Keratinocyte (primary cell): ENCODE results near the gene NDUFC2. TPM values are rescaled to one million over a fixed set of nuclear protein-coding genes. Genes with fewer than 3 reads are reported as not detected.

Source experiments
- DNase-seq: peaks from one replicate; pipeline ENCODE4 v3.0.0-alpha.2; 2011; ENCODE audit warnings: low read depth, missing footprints, low spot score
- FAIRE-seq: peaks from 2 replicates; lab custom pipeline; 2011; peaks lifted over from hg19 to GRCh38; lab: Jason Lieb, UNC
- H2AFZ ChIP-seq: 2 replicates; pipeline ENCODE4 v1.6.0; 2012; ENCODE audit warnings: low read length, control low read depth, inconsistent platforms; ENCODE audit not compliant: control insufficient read depth
- H3K27ac ChIP-seq: 2 replicates; pipeline ENCODE4 v1.5.1; 2011; ENCODE audit warnings: low read length; ENCODE audit not compliant: control insufficient read depth, insufficient read depth
- H3K27me3 ChIP-seq: 3 replicates; pipeline ENCODE4 v1.6.0; 2011; ENCODE audit warnings: low read length; ENCODE audit not compliant: control insufficient read depth, insufficient read depth; ENCODE audit errors: extremely low read depth
- H3K36me3 ChIP-seq, 2 experiments: 2 replicates in 1 of 2; 3 replicates in 1 of 2; pipeline ENCODE4 v1.5.1; 2011; ENCODE audit warnings: low read length in 2 of 2, mild to moderate bottlenecking in 1 of 2; ENCODE audit not compliant: control insufficient read depth in 2 of 2, insufficient read depth in 2 of 2; ENCODE audit errors: extremely low read depth in 1 of 2
- H3K4me1 ChIP-seq: 3 replicates; pipeline ENCODE4 v1.5.1; 2011; ENCODE audit warnings: low read length; ENCODE audit not compliant: control insufficient read depth, insufficient read depth; ENCODE audit errors: extremely low read depth
- H3K4me2 ChIP-seq: 3 replicates; pipeline ENCODE4 v1.6.0; 2011; ENCODE audit warnings: low read depth, low read length; ENCODE audit not compliant: control insufficient read depth, insufficient read depth; ENCODE audit errors: extremely low read depth
- H3K4me3 ChIP-seq, 3 experiments: fragments of 200-600 bp in 1 of 3; sonication (generic) in 1 of 3; 2 replicates in 2 of 3; 3 replicates in 1 of 3; pipeline ENCODE4 v1.5.1; 2011 to 2016; ENCODE audit warnings: low read length in 3 of 3, mild to moderate bottlenecking in 3 of 3, control low read depth in 2 of 3, inconsistent platforms in 1 of 3, low read depth in 1 of 3, mixed read lengths in 1 of 3, mixed run types in 1 of 3, moderate library complexity in 1 of 3; ENCODE audit not compliant: control insufficient read depth in 2 of 3, insufficient read depth in 2 of 3; ENCODE audit errors: extremely low read depth in 1 of 3
- H3K79me2 ChIP-seq: 2 replicates; pipeline ENCODE4 v1.6.0; 2012; ENCODE audit warnings: low read length; ENCODE audit not compliant: control insufficient read depth, insufficient read depth
- H3K9ac ChIP-seq: 3 replicates; pipeline ENCODE4 v1.6.0; 2011; ENCODE audit warnings: low read length; ENCODE audit not compliant: control insufficient read depth, insufficient read depth; ENCODE audit errors: extremely low read depth
- H3K9me1 ChIP-seq: 3 replicates; pipeline ENCODE4 v1.6.0; 2011; ENCODE audit warnings: low read length; ENCODE audit not compliant: control insufficient read depth, insufficient read depth; ENCODE audit errors: extremely low read depth
- H3K9me3 ChIP-seq: 2 replicates; pipeline ENCODE4 v1.5.1; 2012; ENCODE audit warnings: low read depth, low read length; ENCODE audit not compliant: control insufficient read depth
- H4K20me1 ChIP-seq: 3 replicates; pipeline ENCODE4 v1.6.0; 2011; ENCODE audit warnings: low read length; ENCODE audit not compliant: control insufficient read depth, insufficient read depth; ENCODE audit errors: extremely low read depth
- EZH2 ChIP-seq: IDR thresholded peaks from one replicate; pipeline ENCODE4 v1.6.1; 2012; ENCODE audit warnings: inconsistent platforms, mild to moderate bottlenecking, low read length, moderate library complexity
- dilution Hi-C: fragments of 300-500 bp; cut with MboI; formaldehyde crosslinking; loops from one replicate; pipeline ENCODE4 v1.7.0; 2020; ENCODE audit warnings: low sequenced_read_pairs; ENCODE audit not compliant: extremely low pct_ligation_motif_present
- polyA plus RNA-seq, 5 experiments: library from polyadenylated mRNA; depleted of rRNA in 3 of 5; stranded (reverse) in 3 of 5; stranded (forward) in 1 of 5; unstranded in 1 of 5; fragments of >200 nt; gene quantifications; 1 replicate in 1 of 5; 2 replicates in 3 of 5; 3 replicates in 1 of 5; pipeline versions ENCODE4 v1.2.1 to v1.2.3, GENCODE V29; 2011 to 2012; ENCODE audit warnings: missing spikeins in 2 of 5, low read depth in 1 of 5, low replicate concordance in 1 of 5
- TF ChIP-seq, protein P1 (sequence below), 3 experiments: IDR thresholded peaks in 1 of 3; conservative IDR thresholded peaks in 1 of 3; optimal IDR thresholded peaks in 1 of 3; 2 replicates in 2 of 3; 3 replicates in 1 of 3; pipeline versions ENCODE3 to v1.5.1; 2011; ENCODE audit warnings: low read length in 3 of 3, mild to moderate bottlenecking in 3 of 3, moderate library complexity in 2 of 3, control low read depth in 1 of 3, inconsistent platforms in 1 of 3; ENCODE audit not compliant: insufficient read depth in 2 of 3; ENCODE audit errors: extremely low read depth in 1 of 3

The NDUFC2 gene
- polyA plus RNA-seq, 1 donor (not counting 4 experiments of a cell fraction or from before 2014, with no cell fraction given) = 150 TPM

GRCh38 chr11:78080818-78081495 is 1.3 kb upstream of the NDUFC2 start:
- DNase-seq (no peak), FAIRE-seq (no peak)
- dilution Hi-C loops = no loop called here
- Histone ChIP-seq H3K27ac (no peak overlapping the region), H4K20me1 (no peaks in the 10 kb centered on the region), H3K4me3 (no peak overlapping the region), H3K4me2 (no peak overlapping the region), H3K79me2 (peaks cover 36% of the 10 kb centered on the region), H3K27me3 (no peaks in the 10 kb centered on the region), H3K4me1 (peaks cover 14% of the 10 kb centered on the region), H3K36me3 (peaks cover 0 to 5% of the 10 kb centered on the region in 2 experiments), H3K9me1 (peaks cover 7% of the 10 kb centered on the region), H2AFZ (peak overlapping the region; percentile 49), H3K9ac (no peak overlapping the region), H3K9me3 (no peaks in the 10 kb centered on the region)
- TF ChIP-seq, protein P1, sequence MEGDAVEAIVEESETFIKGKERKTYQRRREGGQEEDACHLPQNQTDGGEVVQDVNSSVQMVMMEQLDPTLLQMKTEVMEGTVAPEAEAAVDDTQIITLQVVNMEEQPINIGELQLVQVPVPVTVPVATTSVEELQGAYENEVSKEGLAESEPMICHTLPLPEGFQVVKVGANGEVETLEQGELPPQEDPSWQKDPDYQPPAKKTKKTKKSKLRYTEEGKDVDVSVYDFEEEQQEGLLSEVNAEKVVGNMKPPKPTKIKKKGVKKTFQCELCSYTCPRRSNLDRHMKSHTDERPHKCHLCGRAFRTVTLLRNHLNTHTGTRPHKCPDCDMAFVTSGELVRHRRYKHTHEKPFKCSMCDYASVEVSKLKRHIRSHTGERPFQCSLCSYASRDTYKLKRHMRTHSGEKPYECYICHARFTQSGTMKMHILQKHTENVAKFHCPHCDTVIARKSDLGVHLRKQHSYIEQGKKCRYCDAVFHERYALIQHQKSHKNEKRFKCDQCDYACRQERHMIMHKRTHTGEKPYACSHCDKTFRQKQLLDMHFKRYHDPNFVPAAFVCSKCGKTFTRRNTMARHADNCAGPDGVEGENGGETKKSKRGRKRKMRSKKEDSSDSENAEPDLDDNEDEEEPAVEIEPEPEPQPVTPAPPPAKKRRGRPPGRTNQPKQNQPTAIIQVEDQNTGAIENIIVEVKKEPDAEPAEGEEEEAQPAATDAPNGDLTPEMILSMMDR (optimal IDR thresholded peaks at IDR 0.05 in 1 of 3, IDR thresholded peaks at IDR 0.05 in 1 of 3, conservative IDR thresholded peaks at IDR 0.05 in 1 of 3; ENCODE audit: extremely low read depth in 1 of 3, insufficient read depth in 2 of 3, low read length in 3 of 3) = no peak

DNA sequence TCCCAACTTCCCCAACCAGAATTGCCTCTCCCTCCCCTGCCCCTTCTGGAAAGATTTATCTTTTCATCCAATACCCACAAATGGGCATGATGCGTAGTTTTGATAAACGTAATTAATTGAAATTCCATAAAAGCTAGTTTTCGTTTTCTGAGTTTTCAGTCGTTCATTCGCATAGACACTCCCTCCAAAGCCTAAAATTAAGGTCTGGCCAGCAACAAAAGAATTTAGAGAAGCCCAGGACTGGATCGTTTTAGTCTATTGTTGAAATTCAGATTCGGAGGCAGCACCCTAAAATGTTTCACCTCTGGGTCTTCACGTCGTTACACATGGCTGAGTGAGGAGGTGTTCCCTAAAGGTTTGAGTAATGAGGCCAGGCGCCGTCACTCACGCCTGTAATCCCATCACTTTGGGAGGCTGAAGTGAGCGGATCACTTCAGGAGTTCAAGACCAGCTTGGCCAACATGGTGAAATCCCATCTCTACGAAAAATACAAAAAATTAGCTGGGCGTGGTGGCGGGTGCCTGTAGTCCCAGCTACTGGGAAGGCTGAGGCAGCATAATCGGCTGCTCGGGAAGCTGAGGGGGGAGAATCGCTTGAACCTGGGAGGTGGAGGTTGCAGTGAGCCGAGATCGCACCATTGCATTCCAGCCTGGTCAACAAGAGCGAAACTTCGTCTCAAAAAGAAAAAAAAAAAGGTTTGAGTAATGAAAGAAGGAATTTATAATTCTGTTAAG is 589 bp upstream of the NDUFC2 start:
- DNase-seq (no peak), FAIRE-seq (no peak)
- Histone ChIP-seq H3K9me3 (no peaks in the 10 kb centered on the region), H3K27ac (peak overlapping the region; percentile 87), H3K4me1 (peaks cover 14% of the 10 kb centered on the region), H3K9ac (peak overlapping the region; percentile 88), H3K36me3 (peaks cover 0 to 5% of the 10 kb centered on the region in 2 experiments), H3K4me2 (peak overlapping the region; percentile 94), H2AFZ (peak overlapping the region; percentile 100), H3K27me3 (no peaks in the 10 kb centered on the region), H3K79me2 (peaks cover 43% of the 10 kb centered on the region), H4K20me1 (peaks cover 3% of the 10 kb centered on the region), H3K9me1 (peaks cover 7% of the 10 kb centered on the region), H3K4me3 (peak overlapping the region; percentile 61 to 95 (median 93))
- TF ChIP-seq, protein P1 (optimal IDR thresholded peaks at IDR 0.05 in 1 of 3, IDR thresholded peaks at IDR 0.05 in 1 of 3, conservative IDR thresholded peaks at IDR 0.05 in 1 of 3; ENCODE audit: extremely low read depth in 1 of 3, insufficient read depth in 2 of 3, low read length in 3 of 3) = no peak
- TF ChIP-seq EZH2 = no peak
- dilution Hi-C loops = no loop called here
